KG1 (cell line): Measurements from ENCODE around the gene RCCD1.
"Not testable (repeated sequence)": the region's sequence is repeated elsewhere in the genome, so short reads cannot be mapped to it uniquely, and the experiment has no call there.

Source experiments
- DNase-seq: peaks from one replicate; lab custom pipeline; 2025; lab: John Stamatoyannopoulos, UW

Gene RCCD1

GRCh38 chr15:90954712-90955623, at the start of gene RCCD1:
Gene RCCD1, plus strand, starts transcription at chr15:90954884. Its CDS starts 1,851 bp downstream, at chr15:90956735.
- DNase-seq, result peak; percentile 68

- no peak for DNase-seq
Measured at GRCh38 chr15:90905306-90906180, 49.1 kb upstream of the RCCD1 start.

- DNase-seq, result no peak
Measured at GRCh38 chr15:90906181-90906849, 48.4 kb upstream of the RCCD1 start.

- no peak for DNase-seq
Measured at GRCh38 chr15:90907051-90907660, 47.5 kb upstream of the RCCD1 start.

GRCh38 chr15:90907838-90908507, 46.7 kb upstream of the RCCD1 start:
- no peak for DNase-seq

- not testable (repeated sequence) for DNase-seq
Measured at GRCh38 chr15:90909449-90909848, 45.2 kb upstream of the RCCD1 start.

GRCh38 chr15:90909976-90910375, 44.7 kb upstream of the RCCD1 start:
- no peak for DNase-seq

- DNase-seq, result no peak
Measured at GRCh38 chr15:90910441-90911301, 44.0 kb upstream of the RCCD1 start.

- no peak for DNase-seq
Measured at GRCh38 chr15:90911302-90911623, 43.4 kb upstream of the RCCD1 start.

GRCh38 chr15:90911906-90912769, 42.5 kb upstream of the RCCD1 start:
- DNase-seq, result no peak

- no peak for DNase-seq
Measured at GRCh38 chr15:90912770-90913075, 42.0 kb upstream of the RCCD1 start.

- no peak for DNase-seq
Measured at GRCh38 chr15:90913398-90913944, 41.2 kb upstream of the RCCD1 start.

- DNase-seq, result no peak
Measured at GRCh38 chr15:90914305-90915080, 40.2 kb upstream of the RCCD1 start.

GRCh38 chr15:90915216-90915807, 39.4 kb upstream of the RCCD1 start:
- no peak for DNase-seq

- DNase-seq, result no peak
Measured at GRCh38 chr15:90915808-90916440, 38.8 kb upstream of the RCCD1 start.

- no peak for DNase-seq
Measured at GRCh38 chr15:90916461-90916860, 38.2 kb upstream of the RCCD1 start.

GRCh38 chr15:90917569-90917968, 37.1 kb upstream of the RCCD1 start:
- no peak for DNase-seq
